Prostate gland (tissue), 2 donors: ENCODE results near the gene MST1R. TPM values are rescaled to one million over a fixed set of nuclear protein-coding genes. Genes with fewer than 3 reads are reported as not detected.
"Not testable (repeated sequence)": the region's sequence is repeated elsewhere in the genome, so short reads cannot be mapped to it uniquely, and the experiment has no call there.

ENCODE experiments used
- DNase-seq: peaks from one replicate; pipeline ENCODE4 v3.0.0-alpha.2; 2019; ENCODE audit warnings: low spot score
- H3K27ac ChIP-seq, 2 donors: fragments of 200-600 bp; sonication (generic); 2 replicates each; pipeline ENCODE4 v1.5.1; 2017 to 2019
- H3K27me3 ChIP-seq: fragments of 200-600 bp; sonication (generic); replicated peaks from 2 replicates; pipeline ENCODE4 v1.5.1; 2019; ENCODE audit not compliant: insufficient read depth
- H3K36me3 ChIP-seq, 2 donors: fragments of 200-600 bp; sonication (generic); 1 replicate in 1 of 2; 2 replicates in 1 of 2; pipeline versions ENCODE4 v1.5.1 to v1.8.1; 2017 to 2019
- H3K4me1 ChIP-seq: fragments of 200-600 bp; sonication (generic); replicated peaks from 2 replicates; pipeline ENCODE4 v1.5.1; 2019
- H3K4me3 ChIP-seq, 2 donors: fragments of 200-600 bp; sonication (generic); 2 replicates each; pipeline ENCODE4 v1.5.1; 2017 to 2019
- H3K9me3 ChIP-seq: fragments of 200-600 bp; sonication (generic); 2 replicates; pipeline ENCODE4 v1.5.1; 2017
- POLR2A ChIP-seq: fragments of 450-650 bp; IDR thresholded peaks from one replicate; pipeline ENCODE4 v1.6.1; 2016; ENCODE audit warnings: antibody characterized with exemption, mild to moderate bottlenecking
- POLR2AphosphoS5 ChIP-seq: sonication (generic); formaldehyde crosslinking; IDR thresholded peaks from one replicate; pipeline ENCODE4 v1.6.1; 2017; ENCODE audit warnings: antibody characterized with exemption
- WGBS: methylation state at CpG from one replicate; pipeline ENCODE4 v1.1.5; 2018; 5-methylcytosine and 5-hydroxymethylcytosine counted together
- intact Hi-C: fragments of 100-400 bp; cut with DNase I; formaldehyde crosslinking; loops from one replicate; pipeline ENCODE4 v1.14.2; 2022
- total RNA-seq, 2 donors: library from RNA; depleted of rRNA; stranded (reverse); fragments of >200 nt; gene quantifications; one replicate each; pipeline ENCODE4 v1.1.0, GENCODE V29; 2016
- TF ChIP-seq, protein P1 (sequence below), 4 experiments: fragments of 200-600 bp in 2 of 4; fragments of 450-650 bp in 2 of 4; sonication (generic) in 2 of 4; IDR thresholded peaks; 1 replicate in 3 of 4; 2 replicates in 1 of 4; pipeline ENCODE4 v1.5.1; 2016 to 2019; ENCODE audit warnings: antibody characterized with exemption in 4 of 4, mild to moderate bottlenecking in 2 of 4, moderate library complexity in 2 of 4

Gene MST1R
- total RNA-seq, 2 donors from 2014 or later: 1.5 to 5.5 TPM

DNA sequence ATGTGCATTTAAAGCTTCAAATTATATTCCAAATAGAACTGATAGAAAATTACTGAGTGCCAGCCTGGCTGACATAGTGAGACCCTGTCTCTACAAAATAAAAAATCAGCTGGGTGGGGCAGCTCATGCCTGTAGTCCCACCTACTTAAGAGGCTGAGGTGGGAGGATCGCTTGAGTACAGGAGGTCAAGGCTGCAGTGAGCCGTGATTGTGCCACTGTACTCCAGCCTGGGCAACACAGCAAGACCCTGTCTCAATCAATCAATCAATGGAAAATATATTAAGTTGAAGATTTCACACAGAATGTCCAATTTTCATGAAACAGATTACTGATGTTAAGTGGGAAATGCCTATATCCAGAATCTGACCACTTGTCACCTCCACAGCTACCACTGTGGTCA is 21.8 kb upstream of the MST1R start:
- no peaks in the 10 kb centered on the region for H3K36me3 ChIP-seq
- no peaks in the 10 kb centered on the region for H3K27me3 ChIP-seq
- no peak overlapping the region for H3K4me3 ChIP-seq
- DNase-seq: no peak
- no peak overlapping the region for H3K27ac ChIP-seq
- H3K4me1 ChIP-seq: no peaks in the 10 kb centered on the region
- H3K9me3 ChIP-seq: no peaks in the 10 kb centered on the region
- TF ChIP-seq POLR2A (no peak), POLR2AphosphoS5 (no peak)
- TF ChIP-seq, protein P1, sequence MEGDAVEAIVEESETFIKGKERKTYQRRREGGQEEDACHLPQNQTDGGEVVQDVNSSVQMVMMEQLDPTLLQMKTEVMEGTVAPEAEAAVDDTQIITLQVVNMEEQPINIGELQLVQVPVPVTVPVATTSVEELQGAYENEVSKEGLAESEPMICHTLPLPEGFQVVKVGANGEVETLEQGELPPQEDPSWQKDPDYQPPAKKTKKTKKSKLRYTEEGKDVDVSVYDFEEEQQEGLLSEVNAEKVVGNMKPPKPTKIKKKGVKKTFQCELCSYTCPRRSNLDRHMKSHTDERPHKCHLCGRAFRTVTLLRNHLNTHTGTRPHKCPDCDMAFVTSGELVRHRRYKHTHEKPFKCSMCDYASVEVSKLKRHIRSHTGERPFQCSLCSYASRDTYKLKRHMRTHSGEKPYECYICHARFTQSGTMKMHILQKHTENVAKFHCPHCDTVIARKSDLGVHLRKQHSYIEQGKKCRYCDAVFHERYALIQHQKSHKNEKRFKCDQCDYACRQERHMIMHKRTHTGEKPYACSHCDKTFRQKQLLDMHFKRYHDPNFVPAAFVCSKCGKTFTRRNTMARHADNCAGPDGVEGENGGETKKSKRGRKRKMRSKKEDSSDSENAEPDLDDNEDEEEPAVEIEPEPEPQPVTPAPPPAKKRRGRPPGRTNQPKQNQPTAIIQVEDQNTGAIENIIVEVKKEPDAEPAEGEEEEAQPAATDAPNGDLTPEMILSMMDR (IDR thresholded peaks at IDR 0.05): no peak
- intact Hi-C loops: no loop called here
- 96% methylated on average over 2 of the region's 2 CpGs for WGBS

DNA sequence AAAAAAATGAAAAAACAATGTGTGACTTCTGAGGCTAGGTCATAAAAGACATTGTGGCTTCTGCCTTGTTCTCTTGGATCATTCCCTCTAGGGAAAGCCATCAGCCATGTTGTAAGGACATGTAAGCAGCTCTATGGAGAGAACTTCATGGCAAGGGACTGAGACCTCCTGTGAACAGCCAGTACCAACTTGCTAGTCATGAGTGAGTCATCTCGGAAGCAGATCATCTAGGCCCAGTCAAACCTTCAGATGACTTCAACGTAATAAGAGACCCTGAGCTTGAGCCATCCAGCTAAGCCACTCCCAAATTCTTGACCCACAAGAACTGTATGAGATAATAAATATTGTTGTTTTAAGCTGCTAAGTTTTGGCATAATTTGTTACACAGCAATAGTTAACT is 21.0 kb upstream of the MST1R start:
- 81% methylated on average over 2 of the region's 2 CpGs for WGBS
- TF ChIP-seq POLR2A (no peak), POLR2AphosphoS5 (no peak)
- TF ChIP-seq, protein P1 (IDR thresholded peaks at IDR 0.05): no peak
- intact Hi-C loops: no loop called here

DNA sequence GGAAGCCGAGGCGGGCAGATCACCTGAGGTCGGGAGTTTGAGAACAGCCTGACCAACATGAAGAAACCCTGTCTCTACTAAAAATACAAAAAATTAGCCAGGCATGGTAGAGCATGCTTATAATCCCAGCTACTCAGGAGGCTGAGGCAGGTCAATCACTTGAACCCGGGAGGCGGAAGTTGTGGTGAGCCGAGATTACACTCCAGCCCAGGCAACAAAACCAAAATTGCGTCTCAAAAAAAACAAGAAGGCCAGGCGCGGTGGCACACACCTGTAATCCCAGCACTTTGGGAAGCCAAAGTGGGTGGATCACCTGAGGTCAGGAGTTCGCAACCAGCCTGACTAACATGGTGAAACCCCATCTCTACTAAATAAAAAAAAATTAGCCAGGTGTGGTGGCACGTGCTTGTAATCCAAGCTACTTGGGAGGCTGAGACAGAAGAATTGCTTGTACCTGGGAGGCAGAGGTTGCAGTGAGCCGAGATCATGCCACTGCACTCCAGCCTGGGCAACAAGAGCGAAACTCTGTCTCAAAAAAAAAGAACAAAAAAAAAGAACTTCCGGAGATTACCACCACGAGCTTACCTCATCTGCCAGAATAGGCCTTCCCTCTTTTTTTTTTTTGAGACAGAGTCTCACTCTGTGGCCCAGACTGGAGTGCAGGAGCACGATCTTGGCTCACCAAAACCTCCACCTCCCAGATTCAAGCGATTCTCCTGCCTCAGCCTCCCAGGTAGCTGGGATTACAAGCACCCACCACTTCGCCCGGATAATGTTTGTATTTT is 14.3 kb upstream of the MST1R start:
- H3K36me3 ChIP-seq, H3K27me3 ChIP-seq, intact Hi-C loops, H3K9me3 ChIP-seq, H3K4me3 ChIP-seq, H3K27ac ChIP-seq, H3K4me1 ChIP-seq, DNase-seq: not testable (repeated sequence)
- WGBS: 95% methylated on average over 19 of the region's 19 CpGs

More for the DNA sequence above, 21.0 kb upstream of the MST1R start:
- H3K4me1 ChIP-seq: no peaks in the 10 kb centered on the region
- no peak overlapping the region for H3K27ac ChIP-seq
- no peak overlapping the region for H3K4me3 ChIP-seq
- no peaks in the 10 kb centered on the region for H3K36me3 ChIP-seq
- no peaks in the 10 kb centered on the region for H3K27me3 ChIP-seq
- H3K9me3 ChIP-seq: no peaks in the 10 kb centered on the region
- DNase-seq: no peak

DNA sequence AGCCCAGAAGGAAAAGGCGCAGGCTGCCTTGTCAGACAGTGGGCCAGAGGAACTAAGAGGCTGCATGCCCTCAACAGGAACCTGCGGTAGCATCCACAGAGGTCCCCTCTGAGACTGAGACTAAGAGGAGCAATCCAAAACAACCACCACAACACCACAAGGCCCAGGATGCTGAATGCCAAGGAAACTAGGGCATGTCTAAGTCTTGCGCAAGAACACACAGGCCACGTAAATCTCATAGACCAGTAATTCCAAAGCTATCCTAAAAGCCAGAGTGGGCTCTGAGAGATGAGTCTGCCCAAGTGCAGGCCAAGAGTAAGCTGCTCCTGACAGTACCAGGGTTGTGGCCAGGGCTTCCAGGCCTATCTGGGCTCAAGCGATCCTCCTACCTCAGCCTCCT is 13.0 kb upstream of the MST1R start:
- no peaks in the 10 kb centered on the region for H3K9me3 ChIP-seq
- intact Hi-C loops: no loop called here
- TF ChIP-seq POLR2AphosphoS5: no peak
- TF ChIP-seq, protein P1 (IDR thresholded peaks at IDR 0.05): no peak
- no peak for TF ChIP-seq POLR2A
- no peaks in the 10 kb centered on the region for H3K4me1 ChIP-seq
- no peaks in the 10 kb centered on the region for H3K27me3 ChIP-seq
- WGBS: 88% methylated on average over 5 of the region's 5 CpGs
- no peak for DNase-seq
- no peak overlapping the region for H3K4me3 ChIP-seq
- no peak overlapping the region for H3K27ac ChIP-seq
- no peaks in the 10 kb centered on the region for H3K36me3 ChIP-seq

DNA sequence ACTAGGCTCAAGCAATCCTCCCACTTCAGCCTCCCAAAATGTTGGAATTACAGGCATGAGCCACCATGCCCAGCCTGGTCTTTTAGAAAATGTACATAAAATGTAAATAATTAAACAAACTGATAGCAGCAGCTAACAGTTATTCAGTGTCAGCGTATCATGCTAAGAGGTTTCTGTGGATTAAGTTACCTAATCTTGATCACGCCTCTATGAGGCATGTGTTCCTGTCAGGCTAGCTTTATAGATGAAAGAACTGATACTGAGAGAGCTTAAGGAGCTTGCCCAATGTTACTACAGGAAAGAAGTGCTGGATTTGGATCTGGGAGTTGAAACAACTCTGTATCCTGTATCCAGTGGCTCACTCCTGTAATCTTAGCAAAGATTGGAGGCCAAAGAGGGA is 11.2 kb upstream of the MST1R start:
- intact Hi-C loops: no loop called here
- H3K4me1 ChIP-seq: no peaks in the 10 kb centered on the region
- no peak for DNase-seq
- no peak overlapping the region for H3K27ac ChIP-seq
- WGBS: 54% methylated on average over 2 of the region's 2 CpGs
- H3K27me3 ChIP-seq: no peaks in the 10 kb centered on the region
- no peaks in the 10 kb centered on the region for H3K9me3 ChIP-seq
- no peak overlapping the region for H3K4me3 ChIP-seq
- peaks cover 0 to 4% of the 10 kb centered on the region in 2 donors for H3K36me3 ChIP-seq
- TF ChIP-seq, protein P1 (IDR thresholded peaks at IDR 0.05): no peak
- TF ChIP-seq POLR2AphosphoS5 (no peak), POLR2A (no peak)
